Lower lobe of right lung (tissue), 2 donors: Measurements from ENCODE around the gene SLC2A1. TPM values are rescaled to one million over a fixed set of nuclear protein-coding genes. Genes with fewer than 3 reads are reported as not detected.

ENCODE experiments used
- ATAC-seq, 2 donors: fragments of 200-7000 bp; cut with Tn5 transposase; one replicate each; pipeline ENCODE4 v1.9.1; 2020 to 2022; ENCODE audit warnings: mild to moderate bottlenecking in 2 of 2, moderate library complexity in 2 of 2
- DNase-seq: peaks from one replicate; pipeline ENCODE4 v3.0.0-alpha.2; 2020
- H3K27ac ChIP-seq: fragments of 200-600 bp; one replicate; pipeline ENCODE4 v1.8.0; 2022
- H3K27me3 ChIP-seq: fragments of 200-600 bp; one replicate; pipeline ENCODE4 v1.8.0; 2022; ENCODE audit warnings: low read depth
- H3K36me3 ChIP-seq: fragments of 200-600 bp; one replicate; pipeline ENCODE4 v1.8.0; 2022; ENCODE audit warnings: mild to moderate bottlenecking
- H3K4me1 ChIP-seq: fragments of 200-600 bp; one replicate; pipeline ENCODE4 v1.8.0; 2022
- H3K4me3 ChIP-seq: fragments of 200-600 bp; one replicate; pipeline ENCODE4 v1.8.0; 2022; ENCODE audit warnings: mild to moderate bottlenecking
- H3K9me3 ChIP-seq: fragments of 200-600 bp; one replicate; pipeline ENCODE4 v1.8.0; 2022
- CTCF ChIP-seq: fragments of 200-600 bp; IDR thresholded peaks from one replicate; pipeline ENCODE4 v1.8.0; 2022; ENCODE audit warnings: antibody characterized with exemption, mild to moderate bottlenecking
- intact Hi-C: fragments of 100-400 bp; cut with DNase I; formaldehyde crosslinking; loops from one replicate; pipeline ENCODE4 v1.11.0; 2022
- total RNA-seq: library from RNA; stranded (reverse); fragmentation: NEBNext Ultra II Directional; extraction: Animal tissue kit (Norgen Biotek cat#: 25700); gene quantifications from one replicate; pipeline ENCODE4 v1.2.1, GENCODE V29; 2021
- donor health status: DM: no; HTN: yes; CAD: no; lungs with severe emphysema.

Gene SLC2A1
- total RNA-seq, 1 donor from 2014 or later, result 10.6 TPM

DNA sequence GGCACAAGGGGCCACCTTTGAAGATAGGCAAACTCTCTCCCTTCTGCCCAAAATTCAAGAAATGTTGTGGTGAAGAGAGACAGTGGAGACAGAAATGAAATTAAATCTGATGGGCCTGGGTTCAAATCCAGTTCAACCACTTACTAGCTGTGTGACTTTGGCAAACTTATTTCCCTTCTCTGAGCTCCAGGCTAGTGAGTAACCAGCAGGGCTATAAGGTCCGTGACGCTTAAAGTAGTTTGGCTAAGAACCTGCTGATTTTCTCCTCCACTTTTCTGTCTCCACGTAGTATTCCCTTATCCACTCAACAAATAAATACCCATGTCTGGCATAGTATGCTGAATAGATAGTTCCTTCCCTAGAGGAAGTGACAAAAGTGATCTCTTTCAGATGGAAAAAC is 1.9 kb downstream of the SLC2A1 start:
- TF ChIP-seq CTCF, result no peak
- Histone ChIP-seq H3K4me3 (peak overlapping the region; percentile 73), H3K9me3 (no peaks in the 10 kb centered on the region), H3K27me3 (peaks cover 24% of the 10 kb centered on the region), H3K27ac (no peak overlapping the region), H3K36me3 (no peaks in the 10 kb centered on the region), H3K4me1 (peaks cover 25% of the 10 kb centered on the region)
- no peak for ATAC-seq
- intact Hi-C loops, result no loop called here
- DNase-seq, result no peak

DNA sequence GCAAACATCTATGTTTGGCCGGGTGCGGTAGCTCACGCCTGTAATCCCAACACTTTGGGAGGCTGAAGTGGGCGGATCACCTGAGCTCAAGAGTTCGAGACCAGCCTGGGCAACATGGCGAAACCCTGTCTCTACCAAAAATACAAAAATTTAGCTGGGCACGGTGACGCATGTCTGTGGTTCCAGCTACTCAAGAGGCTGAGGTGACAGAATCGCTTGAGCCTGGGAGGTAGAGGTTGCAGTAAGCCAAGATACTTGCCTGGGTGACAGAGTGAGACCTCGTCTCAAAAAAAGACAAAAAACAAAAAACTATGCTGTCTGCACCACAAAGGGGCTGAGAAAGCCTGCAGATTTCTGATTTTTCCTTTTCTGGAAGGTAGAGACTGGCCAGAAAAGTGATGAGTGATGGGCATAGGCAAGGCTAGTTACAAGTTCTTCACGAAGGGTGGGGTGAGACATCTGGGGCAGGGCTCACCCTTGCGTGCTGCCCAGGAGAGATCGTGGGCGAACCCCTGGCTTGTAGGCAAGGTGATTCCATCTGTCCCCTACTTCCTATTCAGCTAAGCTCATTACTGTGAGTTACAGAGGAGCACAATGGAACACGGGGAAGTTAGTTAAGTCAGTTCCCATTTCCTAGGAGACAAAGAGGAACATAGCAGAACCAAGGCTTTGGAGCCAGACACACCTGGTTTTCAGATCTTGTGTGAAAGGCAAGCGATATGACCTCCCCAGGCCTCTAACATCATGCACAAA is 3.2 kb downstream of the SLC2A1 start:
- no peak overlapping the region for H3K27ac ChIP-seq
- peaks cover 25% of the 10 kb centered on the region for H3K4me1 ChIP-seq
- H3K9me3 ChIP-seq, result no peaks in the 10 kb centered on the region
- DNase-seq (no peak), ATAC-seq (no peak)
- H3K27me3 ChIP-seq, result peaks cover 16% of the 10 kb centered on the region
- H3K36me3 ChIP-seq, result no peaks in the 10 kb centered on the region
- intact Hi-C loops, result no loop called here
- no peak overlapping the region for H3K4me3 ChIP-seq
- no peak for TF ChIP-seq CTCF

- intact Hi-C loops, result no loop called here
- no peak overlapping the region for H3K4me3 ChIP-seq
- H3K4me1 ChIP-seq, result peaks cover 24% of the 10 kb centered on the region
- ATAC-seq (no peak), DNase-seq (no peak)
- no peaks in the 10 kb centered on the region for H3K9me3 ChIP-seq
- H3K36me3 ChIP-seq, result no peaks in the 10 kb centered on the region
- H3K27me3 ChIP-seq, result peaks cover 4% of the 10 kb centered on the region
- H3K27ac ChIP-seq, result no peak overlapping the region
- TF ChIP-seq CTCF, result no peak
Measured at GRCh38 chr1:42953182-42954180, 5.2 kb downstream of the SLC2A1 start.

DNA sequence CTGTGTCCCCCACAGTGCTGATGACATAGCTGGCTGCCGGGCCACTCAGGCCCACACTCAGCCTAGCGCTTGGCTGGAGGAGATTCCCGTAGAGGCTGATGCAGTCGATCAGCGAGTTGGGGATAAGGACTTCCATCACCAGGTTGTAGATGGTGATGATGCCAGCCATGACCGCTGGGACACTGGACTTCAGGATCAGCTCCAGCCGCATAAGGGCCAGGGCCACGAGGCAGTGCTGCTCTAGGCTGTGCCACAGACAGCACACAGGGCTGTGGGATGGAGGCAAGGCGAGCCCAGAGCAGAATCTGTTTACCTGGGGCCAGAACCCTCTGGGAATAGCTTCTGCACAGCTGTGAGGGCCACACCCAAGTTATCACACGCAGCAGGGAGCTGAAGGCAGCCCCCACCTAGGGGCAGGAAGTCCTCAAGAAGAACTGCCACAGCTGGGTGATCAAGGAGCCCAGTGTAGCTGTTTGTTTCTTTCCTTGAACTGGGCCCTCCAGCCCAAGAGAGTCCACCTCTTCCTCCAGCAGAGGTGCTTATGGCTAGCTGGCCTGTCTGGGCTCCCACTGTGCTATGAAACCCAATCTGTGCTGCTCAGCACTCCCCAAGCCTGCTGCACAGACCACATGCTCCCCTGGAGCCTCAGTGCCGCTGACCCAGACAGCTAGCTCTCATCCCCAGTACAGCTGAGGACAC is 6.2 kb downstream of the SLC2A1 start:
- Histone ChIP-seq H3K4me1 (peaks cover 19% of the 10 kb centered on the region), H3K27me3 (peaks cover 4% of the 10 kb centered on the region), H3K27ac (no peak overlapping the region), H3K36me3 (no peaks in the 10 kb centered on the region), H3K9me3 (no peaks in the 10 kb centered on the region), H3K4me3 (no peak overlapping the region)
- intact Hi-C loops, result no loop called here
- TF ChIP-seq CTCF, result no peak
- ATAC-seq (peak in 1 of 2 donors; percentile 23), DNase-seq (no peak)

- H3K27ac ChIP-seq, result no peak overlapping the region
- no peaks in the 10 kb centered on the region for H3K27me3 ChIP-seq
- no peak for DNase-seq
- H3K36me3 ChIP-seq, result no peaks in the 10 kb centered on the region
- H3K9me3 ChIP-seq, result no peaks in the 10 kb centered on the region
- H3K4me3 ChIP-seq, result no peak overlapping the region
- peaks cover 17% of the 10 kb centered on the region for H3K4me1 ChIP-seq
- intact Hi-C loops, result no loop called here
- TF ChIP-seq CTCF, result no peak
- no peak for ATAC-seq
Measured at GRCh38 chr1:42951588-42951987, 7.1 kb downstream of the SLC2A1 start.
